Mucosa of rectum (tissue), 2 donors: ENCODE measurements around the gene BBC3.

ENCODE experiments used
- H3K27ac ChIP-seq, 2 donors: one replicate each; pipeline ENCODE4 v1.7.0; 2013; ENCODE audit warnings: inconsistent platforms in 2 of 2, low read depth in 2 of 2, low read length in 2 of 2
- H3K27me3 ChIP-seq, 2 donors: one replicate each; pipeline ENCODE4 v1.7.0; 2013; ENCODE audit warnings: low read length in 2 of 2; ENCODE audit not compliant: control insufficient read depth in 2 of 2, insufficient read depth in 2 of 2
- H3K36me3 ChIP-seq, 2 donors: one replicate each; pipeline ENCODE4 v1.7.0; 2013; ENCODE audit warnings: low read length in 2 of 2; ENCODE audit not compliant: control insufficient read depth in 2 of 2, insufficient read depth in 2 of 2
- H3K4me1 ChIP-seq, 2 donors: one replicate each; pipeline ENCODE4 v1.7.0; 2013; ENCODE audit warnings: low read length in 2 of 2, mild to moderate bottlenecking in 1 of 2; ENCODE audit not compliant: control insufficient read depth in 2 of 2, insufficient read depth in 2 of 2
- H3K4me3 ChIP-seq, 2 donors: one replicate each; pipeline ENCODE4 v1.7.0; 2013; ENCODE audit warnings: low read length in 2 of 2
- H3K9ac ChIP-seq, 2 donors: one replicate each; pipeline ENCODE4 v1.7.0; 2013; ENCODE audit warnings: low read length in 2 of 2, low read depth in 1 of 2, mild to moderate bottlenecking in 1 of 2
- H3K9me3 ChIP-seq, 2 donors: one replicate each; pipeline ENCODE4 v1.7.0; 2013; ENCODE audit warnings: low read length in 2 of 2; ENCODE audit not compliant: control insufficient read depth in 2 of 2
- donor health status: healthy.
- donor health status: Normal muscosa, but diverticular disease.

BBC3 gene

DNA sequence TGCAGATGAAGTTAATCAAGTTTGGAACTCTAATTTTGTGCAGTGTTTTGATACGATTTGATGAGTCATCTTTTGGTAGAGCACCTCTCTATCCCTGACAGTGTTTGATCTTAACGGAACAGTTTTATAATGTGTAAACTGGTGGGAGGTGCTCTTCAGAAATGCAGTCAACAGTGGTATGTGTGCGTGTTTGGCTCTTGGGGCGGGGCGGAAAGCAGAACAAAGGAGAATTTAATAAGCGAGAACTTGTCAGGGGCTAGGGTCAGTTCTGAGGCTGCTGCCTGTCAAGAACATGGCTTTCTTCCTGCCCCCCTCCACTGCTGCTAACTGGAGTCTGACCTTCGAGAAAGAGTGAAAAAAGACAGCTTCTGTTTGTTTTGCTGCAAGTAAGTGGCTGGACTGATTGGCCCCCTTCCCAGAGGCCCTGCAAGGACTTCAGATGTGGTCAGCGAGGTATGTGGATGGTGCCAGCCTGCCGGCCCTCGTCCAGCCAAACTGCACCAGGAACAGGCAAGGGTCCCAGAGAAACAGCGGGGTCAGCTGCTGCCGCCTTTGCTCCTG is 40.8 kb downstream of the BBC3 start:
- Histone ChIP-seq H3K9ac (peak overlapping the region; percentile 68 to 73), H3K27me3 (no peaks in the 10 kb centered on the region), H3K36me3 (no peaks in the 10 kb centered on the region), H3K4me1 (peaks cover 40 to 43% of the 10 kb centered on the region in 2 donors), H3K4me3 (peak overlapping the region; percentile 51 to 57), H3K27ac (peak overlapping the region; percentile 82 to 90), H3K9me3 (no peaks in the 10 kb centered on the region)

DNA sequence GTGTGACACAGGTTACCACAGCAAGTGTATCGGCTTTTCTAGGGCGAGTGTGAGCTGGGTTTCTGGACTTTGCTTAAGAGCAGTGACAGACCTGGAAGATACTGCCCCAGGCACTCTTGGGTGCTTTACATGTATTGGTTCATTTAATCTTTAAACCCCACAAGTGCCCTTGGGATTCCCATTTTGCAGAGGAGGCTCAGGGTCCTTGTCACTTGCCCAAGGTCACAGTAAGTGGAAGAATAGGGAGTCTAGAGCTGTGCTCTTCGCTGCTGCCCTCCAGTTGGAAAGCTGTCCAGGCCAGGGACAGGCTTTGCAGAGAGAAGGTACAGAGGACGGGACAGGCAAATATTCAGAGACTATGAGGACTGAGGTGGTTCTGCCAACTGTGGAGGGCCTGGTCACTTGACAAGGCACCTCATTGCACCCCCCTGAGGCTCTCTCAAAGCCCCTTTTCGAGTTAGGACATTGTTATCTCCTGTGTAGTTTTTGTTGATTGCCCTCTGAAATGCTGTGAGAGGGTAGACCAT is 42.4 kb downstream of the BBC3 start:
- Histone ChIP-seq H3K4me1 (peaks cover 40 to 42% of the 10 kb centered on the region in 2 donors), H3K27ac (peak overlapping the region; percentile 82 to 90), H3K9ac (peak overlapping the region; percentile 44 to 60), H3K9me3 (no peaks in the 10 kb centered on the region), H3K27me3 (no peaks in the 10 kb centered on the region), H3K4me3 (no peak overlapping the region), H3K36me3 (peaks cover 0 to 2% of the 10 kb centered on the region in 2 donors)

DNA sequence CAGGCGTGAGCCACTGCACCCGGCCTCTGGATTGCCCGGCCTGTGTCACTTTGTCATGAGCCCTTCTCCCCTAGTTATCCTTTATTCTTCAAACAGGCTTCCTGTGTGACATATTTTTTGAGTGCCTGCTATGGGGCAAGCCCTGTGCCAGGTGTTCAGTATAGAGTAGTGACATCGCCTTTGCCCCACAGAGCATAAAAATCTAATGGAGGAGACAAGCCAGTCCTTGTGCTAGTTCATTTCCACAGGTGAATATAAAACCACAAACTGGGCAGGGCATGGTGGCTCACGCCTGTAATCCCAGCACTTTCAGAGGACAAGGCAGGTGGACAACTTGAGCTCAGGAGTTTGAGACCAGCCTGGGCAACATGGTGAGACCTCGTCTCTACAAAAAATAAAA is 43.2 kb downstream of the BBC3 start:
- H3K4me1 ChIP-seq: peaks cover 40 to 43% of the 10 kb centered on the region in 2 donors
- H3K4me3 ChIP-seq: no peak overlapping the region
- peaks cover 0 to 3% of the 10 kb centered on the region in 2 donors for H3K36me3 ChIP-seq
- H3K9ac ChIP-seq: peak overlapping the region; percentile 24 to 60
- H3K9me3 ChIP-seq: no peaks in the 10 kb centered on the region
- H3K27ac ChIP-seq: peak overlapping the region; percentile 82 to 90
- no peaks in the 10 kb centered on the region for H3K27me3 ChIP-seq

DNA sequence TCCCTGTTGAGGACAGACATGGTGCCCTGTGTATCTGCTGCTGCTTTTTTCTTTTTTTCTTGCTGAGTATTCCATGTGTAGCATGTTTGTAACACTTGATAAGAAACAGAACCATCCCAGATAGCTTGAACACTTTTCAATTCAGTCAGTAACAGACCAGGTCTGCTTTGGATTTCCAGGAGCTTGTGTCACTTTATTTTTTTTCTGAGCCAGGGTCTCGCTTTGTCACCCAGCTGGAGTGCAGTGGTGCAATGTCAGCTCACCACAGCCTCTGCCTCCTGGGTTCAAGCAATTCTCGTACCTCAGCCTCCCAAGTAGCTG is 43.7 kb downstream of the BBC3 start:
- Histone ChIP-seq H3K27ac (peak overlapping the region; percentile 82 to 90), H3K9me3 (no peaks in the 10 kb centered on the region), H3K27me3 (no peaks in the 10 kb centered on the region), H3K9ac (peak overlapping the region in 1 of 2 donors; percentile 24), H3K4me3 (no peak overlapping the region), H3K4me1 (peaks cover 40 to 48% of the 10 kb centered on the region in 2 donors), H3K36me3 (peaks cover 0 to 5% of the 10 kb centered on the region in 2 donors)

DNA sequence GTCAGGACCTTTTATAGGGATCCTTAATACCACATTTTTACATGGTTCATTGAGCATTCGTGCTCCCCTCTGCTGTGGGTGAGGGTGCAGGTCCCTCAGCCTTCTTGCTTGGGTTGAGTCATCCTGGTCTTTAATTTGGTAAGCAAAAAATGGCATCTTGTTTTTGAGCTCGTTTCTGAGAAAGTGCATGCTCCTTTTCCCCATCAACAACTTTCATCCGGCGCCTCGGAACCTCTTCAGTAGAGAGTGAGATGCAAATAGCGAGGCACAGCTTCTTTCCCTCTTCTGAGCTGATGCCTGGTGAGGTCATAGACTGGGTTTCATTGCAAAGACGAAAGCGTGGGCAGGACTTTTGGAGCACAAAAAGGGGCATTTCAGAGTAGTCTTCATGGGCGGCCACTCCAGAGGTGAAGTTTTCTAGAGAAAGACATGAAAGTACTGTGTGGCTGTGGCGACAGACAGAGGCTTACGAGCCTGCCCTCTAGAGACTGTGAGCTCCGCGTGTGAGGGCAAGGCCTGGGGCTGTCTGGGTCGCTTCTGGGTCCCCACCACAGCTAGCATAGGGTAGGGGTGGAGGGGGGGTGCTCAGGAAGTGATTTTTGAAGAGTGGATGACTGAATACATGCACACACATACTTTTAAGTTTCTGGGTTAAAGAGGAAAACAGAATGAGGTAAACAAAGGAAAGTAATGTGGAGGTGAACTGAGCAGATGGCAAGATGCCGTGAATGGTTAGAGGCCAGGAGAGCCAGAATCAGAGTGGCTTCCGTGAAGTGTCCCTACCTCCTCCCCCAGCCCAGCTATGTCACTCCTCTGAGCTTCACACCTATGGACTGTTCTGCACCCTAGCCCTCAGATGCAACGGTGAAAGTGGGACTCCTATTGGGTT is 44.3 kb downstream of the BBC3 start:
- Histone ChIP-seq H3K4me1 (peaks cover 40 to 50% of the 10 kb centered on the region in 2 donors), H3K9me3 (no peaks in the 10 kb centered on the region), H3K27ac (peak overlapping the region; percentile 82 to 90), H3K36me3 (peaks cover 0 to 5% of the 10 kb centered on the region in 2 donors), H3K9ac (no peak overlapping the region), H3K4me3 (peak overlapping the region in 1 of 2 donors; percentile 28), H3K27me3 (no peaks in the 10 kb centered on the region)

DNA sequence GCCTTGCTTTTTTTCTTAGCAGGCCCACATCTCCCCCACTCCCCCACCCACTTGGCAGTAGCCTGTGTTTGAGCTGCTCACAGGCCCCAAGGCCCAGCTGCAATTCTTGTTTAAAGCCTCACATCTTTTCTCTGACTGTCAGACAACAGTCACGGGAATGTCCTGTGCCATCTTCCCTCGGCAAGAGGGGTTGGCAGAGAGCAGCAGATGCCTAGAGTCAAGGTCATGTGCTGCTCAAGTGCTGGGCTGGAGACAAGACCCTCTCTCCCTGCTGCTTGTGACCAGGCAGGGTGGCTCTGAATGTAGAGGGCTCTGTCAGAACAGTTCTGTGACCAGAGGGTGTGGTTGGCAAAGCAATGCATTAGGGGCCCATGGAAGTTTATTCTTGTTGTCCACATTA is 47.4 kb downstream of the BBC3 start:
- H3K9ac ChIP-seq: no peak overlapping the region
- H3K4me3 ChIP-seq: no peak overlapping the region
- H3K27ac ChIP-seq: no peak overlapping the region
- H3K27me3 ChIP-seq: no peaks in the 10 kb centered on the region
- H3K4me1 ChIP-seq: peaks cover 18 to 28% of the 10 kb centered on the region in 2 donors
- peaks cover 3 to 11% of the 10 kb centered on the region in 2 donors for H3K36me3 ChIP-seq
- no peaks in the 10 kb centered on the region for H3K9me3 ChIP-seq

DNA sequence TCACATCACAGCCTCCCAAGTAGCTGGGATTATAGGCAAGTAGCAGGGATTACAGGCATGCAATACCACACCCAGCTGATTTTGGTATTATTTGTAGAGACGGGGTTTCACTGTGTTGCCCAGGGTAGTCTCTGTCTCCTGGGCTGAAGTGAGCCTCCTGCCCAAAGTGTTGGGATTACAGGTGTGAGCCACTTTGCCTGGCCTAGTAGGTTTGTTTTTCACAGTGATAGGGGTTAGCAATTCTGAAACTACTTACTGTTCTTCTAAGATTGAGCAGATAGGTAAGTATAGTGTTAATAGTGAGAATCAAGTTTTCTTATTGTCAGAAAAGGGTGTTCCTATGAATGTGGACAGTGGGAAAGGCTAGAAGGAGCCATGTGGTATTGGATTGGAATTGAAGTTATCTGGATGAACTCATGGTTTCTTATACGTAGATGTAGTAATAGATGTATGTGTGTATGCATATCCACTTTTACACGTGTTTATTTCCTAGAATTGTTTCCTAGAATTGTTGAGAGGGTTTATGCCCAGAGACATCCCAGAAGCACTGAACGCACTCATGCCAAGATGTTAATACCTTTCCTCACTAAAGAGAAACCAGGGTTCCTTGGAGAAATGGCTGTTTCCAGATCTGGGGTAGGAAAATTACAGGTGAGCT is 51.2 kb downstream of the BBC3 start:
- H3K9me3 ChIP-seq: no peaks in the 10 kb centered on the region
- peaks cover 4 to 11% of the 10 kb centered on the region in 2 donors for H3K4me1 ChIP-seq
- H3K27ac ChIP-seq: no peak overlapping the region
- H3K4me3 ChIP-seq: no peak overlapping the region
- H3K36me3 ChIP-seq: peaks cover 3 to 11% of the 10 kb centered on the region in 2 donors
- H3K27me3 ChIP-seq: no peaks in the 10 kb centered on the region
- H3K9ac ChIP-seq: no peak overlapping the region

DNA sequence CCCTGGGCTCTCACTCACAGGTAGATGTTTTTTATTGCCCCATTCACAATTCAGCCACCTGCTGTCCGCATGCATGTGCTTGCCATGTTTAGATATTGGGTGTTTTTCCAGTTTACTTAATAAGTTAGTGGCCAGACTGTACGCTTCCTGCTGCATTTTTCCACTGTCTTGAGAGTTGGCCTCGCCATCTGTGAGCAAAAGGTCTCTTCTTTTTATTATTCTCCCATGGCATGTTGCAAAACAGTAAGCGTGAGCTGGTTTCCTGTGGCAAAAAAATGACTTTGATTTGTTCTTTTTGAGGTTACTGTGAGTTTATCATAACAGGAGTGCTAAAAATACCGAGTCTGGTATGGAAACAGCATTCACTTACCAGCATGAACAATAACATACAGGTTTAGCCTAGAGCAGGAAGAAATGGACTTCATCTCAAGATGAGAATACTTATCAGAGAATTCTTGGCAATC is 54.3 kb downstream of the BBC3 start:
- no peak overlapping the region for H3K9ac ChIP-seq
- H3K9me3 ChIP-seq: no peaks in the 10 kb centered on the region
- peaks cover 3 to 4% of the 10 kb centered on the region in 2 donors for H3K4me1 ChIP-seq
- peak overlapping the region; percentile 7 to 26 for H3K27ac ChIP-seq
- H3K36me3 ChIP-seq: peaks cover 3 to 14% of the 10 kb centered on the region in 2 donors
- H3K4me3 ChIP-seq: no peak overlapping the region
- no peaks in the 10 kb centered on the region for H3K27me3 ChIP-seq

DNA sequence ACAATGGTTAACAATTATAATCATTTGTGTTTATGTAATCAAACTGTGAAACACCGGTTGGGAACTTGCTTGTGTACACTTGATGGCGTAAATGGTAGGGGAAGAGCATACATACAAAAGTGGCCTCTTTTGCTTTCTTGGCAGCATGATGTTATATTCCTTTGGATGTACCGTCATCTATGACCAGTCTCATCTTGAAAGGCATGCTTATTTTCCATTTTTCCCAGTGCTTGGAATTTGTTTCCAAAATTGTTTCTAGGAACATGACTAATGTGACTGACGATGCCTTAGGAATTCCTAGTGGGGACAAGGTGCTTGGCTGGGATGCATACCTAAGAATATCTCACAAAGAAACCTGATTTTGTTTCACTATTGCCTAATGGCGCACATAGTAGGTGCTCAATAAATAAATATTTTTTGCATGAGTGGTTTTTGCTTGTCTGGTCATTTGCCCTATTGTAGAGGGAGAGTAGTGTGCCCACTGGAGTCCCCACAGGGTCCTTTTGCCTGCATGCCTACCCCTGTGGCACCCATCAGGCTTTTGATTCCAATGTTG is 54.9 kb downstream of the BBC3 start:
- Histone ChIP-seq H3K4me3 (no peak overlapping the region), H3K27me3 (no peaks in the 10 kb centered on the region), H3K27ac (peak overlapping the region in 1 of 2 donors; percentile 7), H3K36me3 (peaks cover 3 to 14% of the 10 kb centered on the region in 2 donors), H3K4me1 (peaks cover 3 to 4% of the 10 kb centered on the region in 2 donors), H3K9me3 (no peaks in the 10 kb centered on the region), H3K9ac (no peak overlapping the region)
